ENCODE data around the gene GJD3.
"Not testable (repeated sequence)": the region's sequence is repeated elsewhere in the genome, so short reads cannot be mapped to it uniquely, and the experiment has no call there.

Gene GJD3, protein sequence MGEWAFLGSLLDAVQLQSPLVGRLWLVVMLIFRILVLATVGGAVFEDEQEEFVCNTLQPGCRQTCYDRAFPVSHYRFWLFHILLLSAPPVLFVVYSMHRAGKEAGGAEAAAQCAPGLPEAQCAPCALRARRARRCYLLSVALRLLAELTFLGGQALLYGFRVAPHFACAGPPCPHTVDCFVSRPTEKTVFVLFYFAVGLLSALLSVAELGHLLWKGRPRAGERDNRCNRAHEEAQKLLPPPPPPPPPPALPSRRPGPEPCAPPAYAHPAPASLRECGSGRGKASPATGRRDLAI

GRCh38 chr17:40364121-40364861 is at the start of gene GJD3:
Gene GJD3 (minus strand): TSS chr17:40364737. CDS start chr17:40363815, 922 bp downstream.
- peak; percentile 66 for DNase-seq (ENCODE audit: low spot score)

GRCh38 chr17:40414312-40414711 is 49.8 kb upstream of the GJD3 start:
- DNase-seq (ENCODE audit: low spot score), result not testable (repeated sequence)

DNA sequence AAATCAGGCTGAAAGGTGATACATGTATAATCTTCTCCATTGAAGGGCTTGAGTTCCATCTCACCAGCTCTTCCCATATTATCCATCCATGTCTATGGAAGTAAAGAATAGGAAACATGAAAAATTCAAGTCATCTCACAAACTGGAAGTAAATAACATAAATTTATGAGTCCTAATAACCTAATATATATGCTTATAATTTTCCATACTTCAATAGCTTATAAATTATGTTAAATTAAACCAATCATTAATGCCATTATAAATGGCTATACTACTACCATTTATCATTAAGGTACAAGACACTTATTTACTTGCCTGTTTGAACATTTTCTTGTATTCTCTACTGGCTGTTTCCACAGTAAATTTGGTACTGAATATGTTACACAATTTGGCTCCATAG is 48.3 kb upstream of the GJD3 start:
- DNase-seq (ENCODE audit: low spot score), result no peak

- no peak for DNase-seq (ENCODE audit: low spot score)
Observed at GRCh38 chr17:40411821-40412220, 47.3 kb upstream of the GJD3 start.

GRCh38 chr17:40410082-40410481 is 45.5 kb upstream of the GJD3 start:
- DNase-seq (ENCODE audit: low spot score), result no peak

DNA sequence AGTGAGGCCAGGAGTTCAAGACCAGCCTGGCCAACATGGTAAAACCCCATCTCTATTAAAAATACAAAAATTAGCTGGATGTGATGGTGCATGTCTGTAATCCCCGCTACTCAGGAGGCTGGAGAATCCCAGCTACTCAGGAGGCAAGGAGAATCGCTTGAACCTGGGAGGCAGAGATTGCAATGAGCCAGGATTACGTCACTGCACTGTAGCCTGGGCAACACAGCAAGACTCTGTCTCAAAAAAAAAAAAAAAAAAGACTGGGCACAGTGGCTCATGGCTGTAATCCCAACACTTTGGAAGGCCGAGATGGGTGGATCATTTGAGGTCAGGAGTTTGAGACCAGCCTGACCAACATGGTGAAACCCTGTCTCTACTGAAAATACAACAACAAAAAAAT is 45.0 kb upstream of the GJD3 start:
- not testable (repeated sequence) for DNase-seq (ENCODE audit: low spot score)

GRCh38 chr17:40407460-40407859 is 42.9 kb upstream of the GJD3 start:
- no peak for DNase-seq (ENCODE audit: low spot score)

DNA sequence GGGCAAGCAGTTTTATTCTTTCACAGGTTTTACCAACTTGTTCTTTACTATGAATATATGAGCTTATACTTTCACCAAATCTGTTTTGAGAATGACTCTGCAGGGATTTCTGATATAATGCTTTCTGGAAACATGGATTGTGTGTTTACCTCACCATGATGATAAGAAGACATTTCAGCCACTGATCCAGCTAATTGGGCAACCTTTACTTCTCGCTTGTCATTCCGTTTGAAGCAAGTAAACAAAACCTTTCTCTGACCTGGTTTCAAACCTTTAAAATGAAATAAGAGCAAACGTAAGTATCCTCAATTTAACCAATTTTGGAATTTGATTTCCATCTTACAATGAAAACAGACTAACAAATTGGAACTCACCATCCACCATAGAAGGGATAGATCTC is 39.5 kb upstream of the GJD3 start:
- DNase-seq (ENCODE audit: low spot score), result no peak

- DNase-seq (ENCODE audit: low spot score), result no peak
Observed at GRCh38 chr17:40402668-40403067, 38.1 kb upstream of the GJD3 start.

DNA sequence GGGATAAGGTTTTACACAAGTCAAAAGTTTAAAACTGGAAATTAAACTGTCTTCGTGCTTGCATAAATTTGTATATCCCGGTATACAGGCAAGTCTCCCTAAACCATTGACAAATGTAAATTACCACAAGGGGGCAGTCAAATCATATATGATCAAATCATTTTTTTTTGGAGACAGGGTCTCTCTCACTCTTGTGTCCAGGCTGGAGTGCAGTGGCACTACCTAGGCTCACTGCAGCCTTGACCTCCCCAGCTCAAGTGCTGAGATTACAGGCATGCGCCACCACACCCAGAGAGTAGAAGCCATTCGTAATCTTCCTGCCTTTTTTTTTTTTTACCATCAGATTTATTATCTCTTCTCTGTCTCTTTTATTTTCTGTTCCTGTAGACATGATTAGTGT is 34.6 kb upstream of the GJD3 start:
- peak; percentile 51 for DNase-seq (ENCODE audit: low spot score)

- DNase-seq (ENCODE audit: low spot score), result not testable (repeated sequence)
Observed at GRCh38 chr17:40386555-40386954, 22.0 kb upstream of the GJD3 start.

- no peak for DNase-seq (ENCODE audit: low spot score)
Observed at GRCh38 chr17:40382251-40382650, 17.7 kb upstream of the GJD3 start.

GRCh38 chr17:40378966-40379365 is 14.4 kb upstream of the GJD3 start:
- DNase-seq (ENCODE audit: low spot score), result no peak

DNA sequence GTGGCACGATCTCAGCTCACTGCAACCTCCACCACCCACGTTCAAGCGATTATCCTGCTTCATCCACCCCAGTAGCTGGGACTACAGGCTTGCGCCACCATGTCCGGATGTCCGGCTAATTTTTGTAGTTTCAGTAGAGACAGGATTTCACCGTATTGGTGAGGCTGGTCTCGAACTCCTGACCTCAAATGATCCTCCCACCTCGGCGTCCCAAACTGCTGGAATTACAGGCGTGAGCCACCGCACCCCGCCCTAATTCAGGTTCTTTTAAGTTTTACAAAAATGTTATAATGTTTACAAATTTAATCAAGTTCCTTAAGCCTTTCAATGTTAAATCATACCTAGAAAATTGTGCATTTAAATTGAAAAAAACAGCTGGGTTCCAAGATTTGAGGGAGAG is 13.3 kb upstream of the GJD3 start:
- DNase-seq (ENCODE audit: low spot score), result no peak

DNA sequence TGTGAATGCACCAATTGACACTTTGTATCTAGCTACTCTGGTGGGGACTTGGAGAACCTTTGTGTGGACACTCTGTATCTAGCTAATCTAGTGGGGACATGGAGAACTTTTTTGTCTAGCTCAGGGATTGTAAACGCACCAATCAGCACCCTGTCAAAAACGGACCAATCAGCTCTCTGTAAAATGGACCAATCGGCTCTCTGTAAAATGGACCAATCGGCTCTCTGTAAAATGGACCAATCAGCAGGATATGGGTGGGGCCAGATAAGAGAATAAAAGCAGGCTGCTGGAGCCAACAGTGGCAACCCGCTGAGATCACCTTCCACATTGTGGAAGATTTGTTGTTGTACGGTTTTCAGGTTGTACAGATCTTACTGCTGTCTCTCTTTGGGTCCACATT is 12.0 kb upstream of the GJD3 start:
- not testable (repeated sequence) for DNase-seq (ENCODE audit: low spot score)

DNA sequence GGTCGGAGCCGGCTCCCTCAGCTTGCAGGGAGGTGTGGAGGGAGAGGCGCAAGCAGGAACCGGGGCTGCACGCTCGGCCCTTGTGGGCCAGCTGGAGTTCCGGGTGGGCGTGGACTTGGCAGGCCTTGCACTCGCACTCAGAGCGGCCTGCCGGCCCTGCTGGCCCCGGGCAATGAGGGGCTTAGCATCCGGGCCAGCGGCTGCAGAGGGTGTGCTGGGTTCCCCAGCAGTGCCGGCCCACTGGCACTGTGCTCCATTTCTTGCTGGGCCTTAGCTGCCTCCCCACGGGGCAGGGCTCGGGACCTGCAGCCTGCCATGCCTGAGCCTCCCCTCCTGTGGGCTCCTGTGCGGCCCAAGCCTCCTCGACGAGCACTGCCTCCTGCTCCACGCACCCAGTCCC is 11.2 kb upstream of the GJD3 start:
- not testable (repeated sequence) for DNase-seq (ENCODE audit: low spot score)

- no peak for DNase-seq (ENCODE audit: low spot score)
Observed at GRCh38 chr17:40374821-40375498, 10.4 kb upstream of the GJD3 start.

GRCh38 chr17:40373999-40374398 is 9.5 kb upstream of the GJD3 start:
- DNase-seq (ENCODE audit: low spot score), result no peak

GRCh38 chr17:40373324-40373723 is 8.8 kb upstream of the GJD3 start:
- no peak for DNase-seq (ENCODE audit: low spot score)

DNA sequence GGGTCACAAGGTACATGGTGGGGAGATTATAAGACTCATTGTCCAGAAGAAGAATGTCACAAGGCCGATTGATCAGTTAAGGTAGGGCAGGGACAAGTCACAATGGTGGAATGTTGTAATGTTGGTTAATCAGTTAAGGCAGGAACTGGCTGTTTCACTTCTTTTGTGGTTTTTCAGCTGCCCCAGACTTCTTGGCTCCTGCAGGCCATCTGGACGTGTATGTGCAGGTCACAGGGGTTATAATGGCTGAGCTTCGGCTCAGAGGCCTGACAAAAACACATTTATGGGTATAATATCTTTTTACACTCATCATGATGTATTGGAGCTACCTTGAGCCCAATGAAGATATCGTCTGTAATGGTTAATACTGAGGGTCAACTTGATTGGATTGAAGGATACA is 8.1 kb upstream of the GJD3 start:
- not testable (repeated sequence) for DNase-seq (ENCODE audit: low spot score)

GRCh38 chr17:40372031-40372430 is 7.5 kb upstream of the GJD3 start:
- DNase-seq (ENCODE audit: low spot score), result no peak

GRCh38 chr17:40371261-40371929 is 6.9 kb upstream of the GJD3 start:
- no peak for DNase-seq (ENCODE audit: low spot score)

DNA sequence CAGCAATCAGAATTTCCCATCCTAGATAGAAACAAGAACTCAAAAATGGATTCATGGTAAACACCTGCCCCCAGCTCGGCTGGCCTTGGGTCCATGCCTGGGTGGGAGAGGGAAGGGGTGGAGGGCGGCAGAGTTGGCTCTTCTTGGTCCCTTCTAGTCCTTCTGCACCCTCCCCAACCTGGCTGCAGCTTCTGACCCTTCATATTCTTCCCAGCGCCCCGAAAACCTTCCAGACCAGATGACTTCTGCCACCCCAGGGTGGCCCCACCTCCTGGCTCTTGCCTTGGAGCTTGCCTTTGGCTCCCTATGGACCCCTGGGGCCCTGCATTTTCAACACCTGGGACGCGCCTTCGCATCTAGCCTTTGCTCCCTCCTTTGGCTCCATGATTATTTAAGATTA is 5.4 kb upstream of the GJD3 start:
- DNase-seq (ENCODE audit: low spot score), result no peak

Measured in AG20443 (cell line).